Stimulated activated CD4-positive, alpha-beta T cell treated with anti-CD3 and anti-CD28 coated beads, Interleukin-4, amount 100 ng/mL, for 1 hour (primary cell): ENCODE results near the gene ZFP90.
"Not testable (repeated sequence)": the region's sequence is repeated elsewhere in the genome, so short reads cannot be mapped to it uniquely, and the experiment has no call there.

Experiments
- DNase-seq: peaks from one replicate; pipeline ENCODE4 v3.0.0-alpha.2; 2020

Gene ZFP90

GRCh38 chr16:68519225-68519745, 19.8 kb upstream of the ZFP90 start:
- DNase-seq = no peak

- DNase-seq = peak; percentile 82
Measured at GRCh38 chr16:68520649-68521086, 18.4 kb upstream of the ZFP90 start.

DNA sequence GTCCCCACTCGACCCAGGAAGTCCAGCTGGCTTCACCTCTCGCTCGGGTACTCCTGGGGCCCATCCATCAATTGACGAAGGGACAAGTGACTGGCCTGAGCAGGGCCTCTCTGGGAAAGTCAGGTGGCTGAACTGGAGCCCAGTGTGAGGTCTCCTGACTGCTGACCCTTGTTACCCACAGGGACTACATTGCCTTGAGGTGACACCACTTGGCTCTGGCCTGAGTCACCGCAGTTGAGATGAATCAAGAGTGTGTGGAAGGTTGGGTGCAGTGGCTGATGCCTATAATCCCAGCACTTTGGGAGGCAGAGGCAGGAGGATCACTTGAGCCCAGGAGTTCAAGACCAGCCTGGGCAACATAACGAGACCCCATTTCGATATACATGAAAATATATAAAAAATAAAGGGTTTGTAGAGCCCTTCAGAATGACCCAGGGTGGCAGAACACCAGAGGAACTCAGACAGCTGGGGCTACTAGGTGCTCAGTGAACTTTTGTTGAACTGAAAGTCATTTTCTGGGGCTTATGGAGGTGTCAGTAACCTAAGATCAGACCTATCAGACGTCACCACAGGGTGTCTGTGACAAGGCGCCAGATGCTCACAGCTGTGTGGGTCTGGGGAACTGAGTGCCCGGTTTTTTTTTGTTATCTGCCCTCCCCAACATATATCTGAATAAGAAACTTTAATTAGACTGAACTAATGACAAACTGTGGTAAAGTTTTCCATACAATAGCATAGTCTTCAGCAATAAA, 14.8 kb upstream of the ZFP90 start:
- DNase-seq = no peak

DNA sequence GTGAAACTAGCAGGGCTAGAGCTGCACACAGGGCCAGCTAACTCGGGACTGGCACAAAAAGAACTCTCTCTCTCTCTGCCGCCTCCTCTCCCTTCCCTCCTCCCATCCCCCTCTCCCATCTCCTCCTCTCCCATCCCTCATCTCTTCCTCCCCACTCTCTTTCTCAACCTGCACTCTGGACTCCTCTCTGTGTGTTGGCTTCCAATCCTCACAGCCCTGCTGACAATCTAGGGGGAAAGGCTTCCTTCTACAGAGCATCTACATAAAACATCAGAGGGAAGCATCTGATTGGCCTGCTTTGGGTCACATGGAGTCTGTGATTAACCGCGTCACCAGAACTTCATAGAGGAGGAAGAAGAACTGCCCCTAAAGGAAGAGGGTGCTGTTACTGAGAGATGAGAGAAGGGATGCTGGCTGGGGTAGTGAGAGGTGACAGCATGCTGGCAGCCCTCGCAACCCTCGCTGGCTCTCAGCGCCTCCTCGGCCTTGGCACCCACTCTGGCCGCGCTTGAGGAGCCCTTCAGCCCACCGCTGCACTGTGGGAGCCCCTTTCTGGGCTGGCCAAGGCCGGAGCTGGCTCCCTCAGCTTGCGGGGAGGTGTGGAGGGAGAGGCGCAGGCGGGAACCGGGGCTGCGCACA, 12.8 kb upstream of the ZFP90 start:
- DNase-seq = no peak

GRCh38 chr16:68526782-68527145, 12.3 kb upstream of the ZFP90 start:
- no peak for DNase-seq

- DNase-seq = no peak
Measured at GRCh38 chr16:68528233-68528632, 10.9 kb upstream of the ZFP90 start.

DNA sequence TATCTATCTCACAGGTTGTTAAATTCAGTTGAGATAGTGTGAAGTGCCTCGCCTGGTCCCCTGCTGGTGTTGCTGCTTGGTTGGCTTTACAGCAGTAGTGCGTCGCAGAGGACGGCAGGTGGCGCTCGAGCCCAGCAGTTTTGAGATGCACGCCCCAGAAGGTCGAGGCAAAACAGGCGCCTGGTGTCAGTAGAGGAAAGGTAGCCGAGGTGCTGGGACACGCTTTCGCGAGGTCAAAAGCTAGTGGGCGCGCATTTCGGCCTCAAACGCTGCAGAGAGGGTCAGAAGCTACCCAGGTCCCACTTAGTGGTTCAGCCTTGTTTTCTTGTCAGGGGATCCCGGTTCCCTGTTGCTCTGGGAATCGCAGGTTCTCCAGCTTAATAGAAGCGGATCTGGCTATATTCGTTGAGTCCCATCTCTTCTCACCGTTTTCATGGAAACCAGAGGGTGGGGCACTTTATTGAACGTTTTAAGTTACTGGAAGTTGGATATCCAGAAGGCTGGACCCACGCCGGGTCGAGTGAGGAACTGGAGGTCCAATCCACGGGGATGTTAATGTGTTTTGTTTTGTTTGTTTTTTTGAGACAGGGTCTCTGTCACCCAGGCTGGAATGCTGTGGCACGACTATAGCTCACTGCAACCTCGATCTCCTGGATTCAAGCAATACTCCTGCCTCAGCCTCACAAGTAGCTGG, 10.3 kb upstream of the ZFP90 start:
- peak; percentile 89 for DNase-seq

DNA sequence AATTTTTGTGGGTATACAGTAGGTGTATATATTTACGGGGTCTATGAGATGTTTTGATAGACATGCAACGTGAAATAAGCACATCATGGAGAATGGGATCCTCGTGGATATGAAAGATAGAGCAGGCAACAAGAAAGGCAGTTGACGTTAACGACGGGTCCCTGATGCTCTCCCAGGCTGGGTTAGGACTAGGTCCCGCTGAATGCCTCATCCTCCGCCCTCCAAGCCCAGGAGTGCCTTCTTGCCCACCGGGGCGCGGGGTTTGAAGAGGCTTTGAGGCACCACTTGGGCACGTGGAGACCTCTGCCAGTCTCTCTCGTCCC, 9.5 kb upstream of the ZFP90 start:
- DNase-seq = no peak

DNA sequence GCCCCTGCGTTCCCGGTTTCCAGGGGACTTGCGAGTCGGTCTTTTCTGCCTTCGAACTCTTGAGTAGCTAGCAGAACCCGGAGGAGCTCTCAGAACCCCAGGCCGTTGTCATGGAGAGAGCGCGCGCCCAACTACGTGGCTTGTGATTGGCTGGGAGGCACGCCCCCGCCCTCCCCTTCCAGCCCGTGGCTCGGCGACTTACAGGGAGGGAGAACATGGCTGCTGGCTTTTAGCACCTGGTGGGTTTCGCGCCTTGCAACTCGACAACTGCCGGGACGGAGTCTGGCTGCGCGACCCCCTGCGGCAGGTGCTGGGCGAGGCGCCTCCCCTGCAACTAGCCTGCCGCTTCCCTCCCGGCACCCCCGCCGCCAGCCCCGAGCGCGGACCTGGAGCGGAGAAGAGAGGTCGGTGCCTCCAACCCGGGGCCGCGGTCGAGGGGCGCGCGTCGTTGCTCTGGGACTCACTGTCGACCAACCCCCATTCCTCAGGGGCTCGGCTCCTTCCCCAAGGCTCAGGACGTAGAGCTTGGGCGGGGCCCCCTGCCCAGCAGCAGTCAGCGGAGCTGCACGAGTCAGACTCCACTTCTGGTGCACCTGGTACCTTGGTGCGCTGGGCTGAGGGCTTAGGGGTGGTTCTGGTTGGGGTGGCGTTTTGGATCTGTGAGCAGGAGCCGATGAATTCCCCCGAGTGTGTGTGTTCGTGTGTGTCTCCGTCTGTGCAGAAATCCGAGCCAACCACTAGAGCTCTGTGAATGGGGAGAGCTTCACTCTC, 9.0 kb upstream of the ZFP90 start:
- peak; percentile 92 for DNase-seq

- DNase-seq = no peak
Measured at GRCh38 chr16:68533937-68534336, 5.2 kb upstream of the ZFP90 start.

DNA sequence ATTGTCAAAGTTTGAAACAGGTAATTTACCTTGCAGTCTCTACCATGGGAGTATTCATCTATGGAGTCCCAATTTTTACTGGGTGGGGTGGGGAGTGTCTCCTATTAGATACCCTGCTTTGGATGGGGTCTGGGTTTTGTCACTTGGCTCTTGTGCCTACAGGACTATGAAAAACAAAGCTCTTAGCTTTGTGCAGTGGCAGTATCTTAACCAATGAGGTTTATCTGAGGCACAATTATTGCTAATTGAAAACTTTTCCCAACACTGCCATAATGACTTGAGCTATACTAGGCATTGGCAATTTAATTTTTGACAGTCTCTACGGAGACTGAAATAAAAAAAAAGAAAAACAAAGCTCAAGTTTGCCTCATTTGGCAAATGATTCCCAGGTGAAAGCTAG, 3.8 kb upstream of the ZFP90 start:
- no peak for DNase-seq

DNA sequence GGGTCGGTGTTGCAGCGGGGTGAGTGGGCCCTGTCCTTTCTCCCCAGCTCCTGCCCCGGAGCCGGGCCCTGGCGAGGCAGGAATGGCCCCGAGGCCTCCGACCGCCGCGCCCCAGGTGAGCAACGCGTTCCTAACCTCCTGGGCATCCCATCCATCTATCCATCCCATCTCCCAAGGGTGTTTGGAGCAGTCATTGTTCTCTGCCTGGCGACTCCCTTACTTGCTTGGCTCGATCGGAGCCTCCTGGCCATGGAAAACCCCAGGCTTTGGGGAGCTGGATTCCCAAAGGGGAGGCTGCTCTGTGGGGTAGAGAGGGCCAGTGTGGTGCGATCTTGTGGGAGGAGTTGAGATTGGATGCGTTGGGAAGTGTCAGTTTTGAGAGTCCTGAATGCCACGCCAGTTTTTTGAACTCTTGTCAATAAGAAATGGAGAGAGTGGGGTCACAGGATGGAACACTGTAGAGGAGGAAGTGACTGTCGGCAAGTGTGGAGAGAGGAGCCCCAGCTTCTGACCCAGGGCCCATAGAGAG, 684 bp downstream of the ZFP90 start:
- DNase-seq = no peak

DNA sequence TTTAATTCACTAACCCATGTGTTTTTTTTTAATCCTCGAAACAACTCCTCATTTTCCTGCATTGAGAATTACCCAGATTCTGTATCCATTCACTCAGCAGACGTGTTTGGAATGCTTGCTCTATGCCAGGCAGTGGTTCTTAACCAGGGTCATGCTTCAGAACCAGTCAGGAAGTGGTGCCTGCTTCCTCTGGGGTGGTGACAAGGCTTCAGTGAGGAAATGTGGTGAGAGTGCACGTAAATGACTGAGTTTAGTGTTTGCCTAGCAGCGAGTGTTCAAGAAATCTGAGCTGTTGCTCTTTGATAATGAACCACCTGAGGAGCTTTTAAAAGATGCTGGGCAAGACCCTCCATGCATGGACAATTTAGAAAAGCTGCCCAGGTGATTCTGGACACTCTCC, 9.9 kb downstream of the ZFP90 start:
- DNase-seq = no peak

GRCh38 chr16:68553186-68553585, 14.1 kb downstream of the ZFP90 start:
- DNase-seq = no peak

DNA sequence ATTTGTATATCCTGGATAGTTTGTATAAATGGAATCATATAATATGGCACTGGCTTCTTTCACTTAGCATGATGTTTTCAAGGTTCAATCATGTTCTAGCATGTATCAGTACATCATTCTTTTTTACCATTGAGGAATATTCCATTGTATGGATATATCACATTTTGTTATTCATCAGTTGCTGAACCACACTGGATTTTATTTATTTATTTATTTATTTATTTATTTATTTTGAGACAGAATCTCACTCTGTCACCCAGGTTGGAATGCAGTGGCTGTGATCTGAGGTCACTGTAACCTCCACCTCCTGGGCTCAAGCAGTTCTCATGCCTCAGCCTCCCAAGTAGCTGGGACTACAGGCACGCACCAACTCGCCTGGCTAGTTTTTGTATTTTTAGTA, 21.2 kb downstream of the ZFP90 start:
- DNase-seq = not testable (repeated sequence)

DNA sequence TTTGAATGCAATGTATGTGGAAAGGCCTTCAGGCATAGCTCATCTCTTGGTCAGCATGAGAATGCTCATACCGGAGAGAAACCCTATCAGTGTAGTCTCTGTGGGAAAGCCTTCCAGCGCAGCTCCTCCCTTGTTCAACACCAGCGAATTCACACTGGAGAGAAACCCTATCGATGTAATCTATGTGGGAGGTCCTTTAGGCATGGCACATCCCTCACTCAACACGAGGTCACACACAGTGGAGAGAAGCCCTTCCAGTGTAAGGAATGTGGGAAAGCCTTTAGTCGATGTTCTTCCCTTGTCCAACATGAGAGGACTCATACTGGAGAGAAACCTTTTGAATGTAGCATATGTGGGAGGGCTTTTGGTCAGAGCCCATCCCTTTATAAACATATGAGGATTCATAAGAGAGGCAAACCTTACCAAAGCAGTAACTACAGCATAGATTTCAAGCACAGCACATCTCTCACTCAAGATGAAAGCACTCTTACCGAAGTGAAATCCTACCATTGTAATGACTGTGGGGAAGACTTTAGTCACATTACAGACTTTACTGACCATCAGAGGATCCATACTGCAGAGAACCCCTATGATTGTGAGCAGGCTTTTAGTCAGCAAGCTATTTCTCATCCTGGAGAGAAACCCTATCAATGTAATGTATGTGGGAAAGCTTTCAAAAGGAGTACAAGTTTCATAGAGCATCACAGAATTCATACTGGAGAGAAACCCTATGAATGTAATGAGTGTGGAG, 24.7 kb downstream of the ZFP90 start:
- DNase-seq = no peak

- DNase-seq = no peak
Measured at GRCh38 chr16:68564382-68564985, 25.4 kb downstream of the ZFP90 start.

DNA sequence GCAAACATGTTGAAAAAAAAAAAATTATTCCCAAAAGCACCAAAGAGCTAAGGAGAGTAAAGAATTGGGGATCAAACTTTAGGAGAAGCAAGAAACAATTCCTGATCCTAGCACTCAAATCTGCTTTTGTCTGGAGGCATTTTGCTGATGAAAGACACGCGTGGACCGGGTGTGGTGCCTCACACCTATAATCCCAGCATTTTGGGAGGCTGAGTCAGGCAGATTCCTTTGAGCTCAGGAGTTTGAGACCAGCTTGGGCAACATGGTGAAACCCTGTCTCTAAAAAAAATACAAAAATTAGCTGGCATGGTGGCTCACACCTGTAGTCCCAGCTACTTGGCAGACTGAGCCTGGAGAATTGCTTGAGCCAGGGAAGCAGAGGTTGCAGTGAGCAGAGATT, 35.4 kb downstream of the ZFP90 start:
- DNase-seq = no peak

DNA sequence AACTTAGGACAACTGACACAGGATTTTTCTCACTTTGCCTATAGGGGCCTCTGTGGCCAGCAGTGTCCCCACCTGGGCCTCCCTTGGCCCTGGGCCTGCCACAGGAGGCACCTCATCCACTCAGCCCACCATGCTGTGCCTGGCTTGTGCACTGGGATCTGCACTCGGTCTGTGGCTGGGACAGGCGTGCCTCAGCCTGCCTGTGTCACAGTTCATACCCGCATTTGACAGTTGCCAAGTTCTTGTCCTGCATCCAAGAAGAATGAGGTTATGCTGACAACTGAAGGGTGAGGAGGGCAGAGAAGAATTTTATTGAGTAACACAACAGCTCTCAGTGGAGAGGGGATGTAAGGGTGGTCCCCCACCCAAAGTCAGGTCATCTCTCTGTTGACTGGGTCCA, 36.0 kb downstream of the ZFP90 start:
- DNase-seq = no peak

- DNase-seq = no peak
Measured at GRCh38 chr16:68577352-68577853, 38.3 kb downstream of the ZFP90 start.

DNA sequence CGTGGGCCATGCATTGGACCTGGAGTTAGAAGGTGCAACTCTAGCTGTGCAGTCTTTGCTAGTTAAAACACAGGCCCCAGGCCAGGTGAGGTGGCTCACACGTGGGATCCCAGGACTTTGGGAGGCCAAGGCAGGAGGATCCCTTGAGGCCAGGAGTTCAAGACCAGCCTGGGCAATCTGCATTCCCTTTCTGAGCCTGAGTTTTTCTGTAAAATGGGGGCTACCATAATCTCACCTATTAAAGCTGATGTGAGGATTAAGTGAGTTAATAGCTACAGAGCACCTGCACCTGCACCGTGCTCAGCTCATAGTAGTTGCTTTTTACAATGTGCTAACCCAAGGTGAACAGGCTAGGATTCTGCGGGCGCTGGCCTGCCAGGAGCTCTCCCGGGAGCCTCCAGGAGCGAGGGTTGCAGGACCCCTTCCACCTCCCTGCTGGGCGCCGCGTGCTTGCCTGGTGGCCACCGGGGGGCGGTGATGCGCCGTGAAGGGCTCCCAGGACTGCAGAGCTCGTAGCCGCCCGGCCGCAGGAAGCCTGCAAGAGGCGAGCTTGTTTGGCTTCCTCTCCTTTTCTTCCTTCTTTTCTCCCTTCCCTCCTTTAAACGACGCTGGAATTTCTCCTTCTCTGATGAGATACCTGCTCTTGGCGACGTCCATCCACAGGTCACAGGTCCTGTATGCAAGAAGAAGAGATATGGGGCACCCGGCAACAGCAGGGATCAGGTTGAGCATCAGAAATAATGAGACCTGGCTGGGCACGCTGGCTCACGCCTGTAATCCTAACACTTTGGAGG, 51.3 kb downstream of the ZFP90 start:
- DNase-seq = peak; percentile 74
